Fibroblast of the conjunctiva (primary cell): ENCODE results near the gene MUC6.

Experiments used
- DNase-seq: peaks from one replicate; pipeline ENCODE4 v3.0.0-alpha.2; 2010; ENCODE audit warnings: low read depth

The MUC6 gene

DNA sequence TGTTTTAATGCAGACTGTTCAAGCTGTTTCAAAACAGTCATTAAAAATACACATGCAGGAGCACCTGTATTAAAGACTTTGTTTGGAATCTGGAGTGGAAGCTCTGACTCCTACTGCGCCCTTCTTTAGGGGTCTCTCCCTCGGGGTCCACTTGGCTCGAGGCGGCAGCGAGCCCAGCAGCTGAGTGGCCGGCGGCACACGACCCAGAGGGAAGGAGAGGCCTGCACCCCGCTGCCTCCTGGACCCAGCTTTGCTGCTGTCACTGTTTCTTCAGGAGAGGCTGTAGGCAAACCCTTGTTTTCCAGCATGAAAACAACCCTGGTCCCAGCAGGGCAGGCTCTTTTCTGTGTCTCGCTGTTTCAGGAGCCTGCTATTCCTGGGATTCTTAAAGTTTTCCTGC lies 29.2 kb downstream of the MUC6 start:
- no peak for DNase-seq

DNA sequence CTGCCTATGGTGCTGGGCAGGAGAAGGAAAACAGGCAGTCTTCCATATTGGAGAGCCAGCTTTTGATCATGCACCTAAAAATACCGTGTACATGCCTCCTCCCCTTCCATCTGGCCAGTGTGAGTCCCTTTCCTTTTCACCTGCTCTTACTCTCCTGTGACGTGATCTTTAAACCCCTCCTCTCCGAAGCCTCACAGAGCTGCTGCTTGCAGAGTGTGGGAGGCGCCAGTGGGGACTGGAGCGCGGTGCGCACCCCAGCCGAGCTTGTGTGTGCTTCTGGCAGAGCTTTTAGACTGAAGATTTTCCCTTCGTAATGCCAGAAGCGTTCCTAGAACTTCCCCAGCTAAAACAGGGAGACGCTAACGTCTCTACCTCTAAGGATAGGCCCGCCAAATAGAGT lies 29.8 kb downstream of the MUC6 start:
- DNase-seq: no peak

DNA sequence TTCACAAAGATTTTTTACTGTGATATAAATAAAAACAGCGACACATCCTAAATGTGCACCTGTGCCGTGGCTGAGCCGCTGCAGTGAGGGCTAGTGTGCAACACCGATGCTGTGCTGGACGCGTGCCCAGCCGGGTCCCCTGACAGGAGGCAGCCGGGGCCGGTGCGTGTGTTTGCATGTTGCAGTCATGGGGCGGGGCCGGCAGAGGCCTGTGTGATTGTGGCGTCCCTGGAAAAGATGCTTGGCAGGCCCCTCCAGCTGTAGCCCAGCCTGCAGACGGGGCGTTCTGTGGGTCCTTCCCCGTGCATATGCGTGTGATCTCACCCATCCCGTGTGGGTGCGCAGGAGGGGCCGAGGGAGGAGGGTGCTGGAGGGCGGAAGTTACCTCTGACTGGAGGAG lies 30.6 kb downstream of the MUC6 start:
- DNase-seq: no peak

DNA sequence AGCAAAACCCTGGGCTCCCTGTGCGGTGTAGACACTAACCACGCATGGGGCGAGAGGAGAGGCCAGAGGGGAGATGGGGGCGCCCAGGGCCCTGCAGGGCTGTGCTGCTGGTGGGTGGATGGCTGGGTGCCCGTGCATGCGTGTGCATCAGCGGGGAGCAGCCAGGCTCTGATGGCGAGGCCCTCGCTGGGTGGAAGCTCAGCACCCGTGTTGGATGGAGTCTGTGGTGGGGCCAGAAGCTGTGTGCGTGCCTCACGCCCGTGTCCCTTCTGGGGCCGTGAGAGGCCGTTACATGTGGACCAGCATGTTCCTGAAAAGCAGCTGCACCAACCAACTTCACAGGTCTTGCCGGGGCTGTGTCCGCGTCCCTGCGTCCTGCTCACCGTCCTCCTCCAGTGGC lies 33.4 kb downstream of the MUC6 start:
- no peak for DNase-seq

DNA sequence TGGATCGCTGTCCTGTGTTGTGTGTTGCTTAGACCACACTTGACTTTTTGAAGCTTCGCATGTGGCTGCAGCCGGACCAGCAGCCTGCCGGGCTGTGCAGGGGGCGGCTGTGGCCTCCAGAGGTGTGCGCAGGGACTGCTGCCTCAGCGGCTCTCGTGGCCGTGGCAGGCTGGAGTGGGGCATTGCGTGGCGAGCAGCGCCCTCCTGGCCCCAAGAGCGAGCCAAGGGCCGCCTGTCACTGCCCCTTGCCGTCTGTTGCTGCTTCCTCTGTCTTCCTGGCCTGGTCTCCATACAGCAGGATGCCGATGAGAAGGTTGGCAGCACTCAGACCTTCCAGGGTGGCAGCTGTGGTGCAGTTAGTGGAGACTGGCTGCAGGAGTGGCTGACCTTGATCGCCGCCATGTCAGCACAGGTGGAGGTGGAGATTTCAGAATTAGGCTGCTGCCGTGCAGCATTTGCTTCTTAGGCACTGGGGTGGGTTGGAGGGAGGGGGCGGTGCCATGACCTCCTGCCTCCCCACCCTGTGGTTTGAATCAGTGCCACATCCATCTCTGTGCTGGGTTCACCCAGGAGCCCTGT lies 34.0 kb downstream of the MUC6 start:
- no peak for DNase-seq

DNA sequence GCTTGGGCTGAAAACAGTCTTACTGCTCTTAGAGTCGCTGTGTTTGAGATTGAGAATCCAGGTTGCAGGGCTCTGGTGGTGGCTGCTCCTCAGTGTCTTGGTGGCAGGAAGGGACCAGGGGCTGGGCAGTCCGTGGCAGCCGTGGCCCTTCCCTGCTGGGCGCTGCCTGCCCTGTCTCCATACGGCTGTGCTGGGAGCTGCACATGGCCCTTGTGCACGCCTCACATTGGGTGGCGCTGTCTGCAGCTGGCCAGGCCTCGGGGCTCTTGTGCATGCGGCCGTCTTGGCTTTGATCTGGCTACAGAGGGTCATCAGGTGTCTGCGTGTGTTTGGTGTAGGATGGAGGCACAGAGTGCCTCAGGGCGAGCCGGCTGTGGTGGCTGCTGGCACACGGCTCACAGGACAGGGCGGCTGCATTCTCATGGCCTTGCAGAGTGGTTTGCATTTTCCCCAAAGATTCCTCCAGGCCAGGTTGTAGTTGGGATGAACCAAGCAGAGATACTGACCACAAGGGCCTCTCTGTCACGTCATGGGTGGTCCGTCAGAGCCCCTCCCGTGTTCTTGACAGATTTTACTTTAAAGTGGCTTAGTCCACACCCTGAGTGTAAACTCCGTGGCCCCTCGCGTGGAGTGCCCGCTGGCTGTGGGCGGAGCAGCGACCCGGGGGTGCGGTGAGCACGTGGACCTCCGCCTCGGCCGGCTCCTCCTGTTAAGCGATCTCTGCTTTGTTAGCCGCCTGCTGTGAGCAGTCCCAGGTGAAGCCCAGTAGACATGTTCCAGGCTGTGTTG lies 34.7 kb downstream of the MUC6 start:
- DNase-seq: no peak

DNA sequence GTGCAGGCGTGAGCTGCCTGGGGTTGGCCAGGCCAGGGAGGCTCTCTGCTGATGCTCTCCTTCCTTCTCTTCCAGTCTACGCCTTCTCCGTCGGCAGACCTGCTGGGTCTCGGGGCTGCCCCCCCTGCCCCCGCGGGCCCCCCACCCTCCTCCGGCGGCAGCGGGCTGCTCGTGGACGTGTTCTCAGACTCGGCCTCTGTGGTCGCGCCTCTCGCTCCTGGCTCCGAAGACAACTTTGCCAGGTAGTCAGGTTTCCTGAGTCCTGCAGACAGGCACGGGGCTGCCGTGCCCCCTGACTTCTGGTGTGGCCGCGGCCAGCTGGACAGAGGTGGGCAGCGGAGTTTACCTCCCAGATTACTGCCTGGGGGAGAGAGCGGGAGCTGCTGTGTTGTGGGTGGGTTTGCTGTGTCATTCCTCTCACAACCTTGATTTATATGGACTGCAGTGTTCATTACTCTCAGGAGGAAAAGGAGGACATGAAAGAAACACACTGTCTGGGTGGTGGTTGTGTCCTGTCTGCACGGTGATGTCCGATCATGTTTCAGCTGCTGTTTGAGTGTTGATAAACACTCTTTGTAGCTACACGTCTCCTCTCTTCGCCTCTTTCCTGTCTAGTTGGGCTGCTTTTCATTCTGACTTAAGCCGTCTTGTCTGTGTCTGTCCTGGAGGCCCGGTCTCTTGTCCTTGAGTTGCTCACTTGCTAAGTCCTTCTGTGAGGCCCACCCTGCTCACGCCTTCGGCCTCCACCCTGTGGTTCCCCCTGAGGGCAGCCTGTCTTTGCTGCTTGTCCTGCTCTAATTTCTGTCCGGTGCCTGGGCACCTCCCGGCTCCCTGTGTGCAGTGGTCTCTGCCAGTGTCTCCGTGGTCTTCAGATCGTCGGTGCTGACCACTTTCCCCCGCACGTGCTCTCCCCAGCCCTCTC lies 35.9 kb downstream of the MUC6 start:
- no peak for DNase-seq

DNA sequence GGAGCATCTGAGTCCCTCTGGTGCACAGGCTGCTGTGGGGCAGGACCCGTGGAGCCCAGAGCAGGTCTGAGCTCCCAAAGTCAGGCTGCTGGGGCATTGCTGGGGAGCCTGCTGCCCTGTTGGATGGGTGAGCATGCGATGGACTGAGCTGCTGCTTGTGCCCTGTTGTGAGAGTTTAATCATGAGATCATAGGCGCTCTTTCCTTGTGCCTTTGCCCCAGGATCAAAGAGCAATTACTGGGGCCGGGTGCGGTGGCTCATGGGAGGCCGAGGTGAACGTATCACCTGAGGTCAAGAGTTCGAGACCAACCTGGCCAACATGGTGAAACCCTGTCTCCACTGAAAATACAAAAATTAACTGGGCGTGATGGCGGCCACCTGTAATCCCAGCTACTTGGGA lies 37.5 kb downstream of the MUC6 start:
- no peak for DNase-seq

DNA sequence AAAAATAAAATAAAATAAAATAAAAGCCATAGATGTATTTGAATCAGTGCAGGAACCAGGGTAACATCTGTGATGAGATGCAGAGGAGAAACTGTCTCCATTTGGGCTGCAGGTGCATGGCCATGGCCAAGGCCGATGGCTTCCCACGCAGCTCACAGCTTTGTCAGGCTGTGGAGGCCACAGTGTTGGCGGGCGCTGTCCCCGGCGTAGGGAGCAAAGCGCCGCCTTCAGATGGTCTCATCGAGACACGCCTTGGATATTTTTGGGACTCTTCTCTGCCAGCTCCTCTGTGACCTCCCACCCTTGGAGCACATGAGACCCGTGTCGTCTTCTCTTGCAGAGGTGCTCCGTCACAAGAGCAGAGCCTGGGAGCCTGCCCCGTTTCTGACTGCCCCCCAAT lies 38.6 kb downstream of the MUC6 start:
- no peak for DNase-seq

DNA sequence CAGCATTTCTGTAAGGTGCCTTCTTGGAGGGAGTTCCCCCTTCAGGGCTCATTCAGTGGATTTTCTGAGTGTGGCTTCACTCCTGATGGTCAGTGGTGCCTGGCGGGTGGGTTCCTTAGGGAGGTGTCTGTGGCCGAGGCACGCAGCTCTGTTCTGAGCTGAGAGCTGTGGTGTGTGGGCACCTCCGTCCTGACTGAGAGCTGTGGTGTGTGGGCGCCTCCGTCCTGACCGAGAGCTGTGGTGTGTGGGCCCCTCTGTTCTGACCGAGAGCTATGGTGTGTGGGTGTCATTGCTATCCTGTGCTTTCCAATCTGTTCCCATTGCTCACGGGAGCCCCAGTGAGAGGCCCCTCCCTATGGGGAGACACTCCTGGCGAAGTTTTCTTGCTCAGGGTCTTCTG lies 39.8 kb downstream of the MUC6 start:
- DNase-seq: no peak

DNA sequence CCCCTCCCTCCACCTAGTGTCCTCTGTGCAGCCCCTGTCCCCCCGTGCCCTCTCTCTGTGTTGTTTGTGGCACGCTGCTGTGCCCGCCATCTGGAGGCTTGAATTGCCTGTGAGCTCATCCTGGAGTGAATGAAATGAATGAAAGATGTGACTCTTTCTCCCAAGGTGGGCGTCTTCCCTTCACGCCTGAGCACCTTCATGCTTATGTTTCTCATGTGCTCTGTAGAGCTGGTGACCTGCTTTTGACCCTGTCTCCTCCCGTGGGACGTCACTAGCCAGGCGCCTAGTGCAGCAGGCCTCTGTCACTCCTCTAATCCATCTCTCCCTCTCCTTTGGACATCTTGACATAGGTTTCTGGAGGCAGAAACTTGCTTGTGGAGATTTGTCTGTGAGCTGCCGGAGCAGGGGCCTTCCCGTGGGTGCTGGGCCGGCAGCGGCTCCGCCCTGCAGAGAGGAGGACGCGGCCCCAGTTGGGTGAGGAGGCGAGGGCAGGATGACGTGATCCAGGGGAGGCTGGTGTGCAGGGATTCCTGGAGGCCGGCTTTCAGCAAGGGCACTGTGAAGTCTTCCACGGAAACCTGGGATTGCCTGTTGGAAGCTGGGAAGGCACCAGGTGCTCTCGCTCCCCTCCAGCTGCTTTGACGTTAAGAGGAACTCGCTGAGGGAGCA lies 40.6 kb downstream of the MUC6 start:
- DNase-seq: no peak

DNA sequence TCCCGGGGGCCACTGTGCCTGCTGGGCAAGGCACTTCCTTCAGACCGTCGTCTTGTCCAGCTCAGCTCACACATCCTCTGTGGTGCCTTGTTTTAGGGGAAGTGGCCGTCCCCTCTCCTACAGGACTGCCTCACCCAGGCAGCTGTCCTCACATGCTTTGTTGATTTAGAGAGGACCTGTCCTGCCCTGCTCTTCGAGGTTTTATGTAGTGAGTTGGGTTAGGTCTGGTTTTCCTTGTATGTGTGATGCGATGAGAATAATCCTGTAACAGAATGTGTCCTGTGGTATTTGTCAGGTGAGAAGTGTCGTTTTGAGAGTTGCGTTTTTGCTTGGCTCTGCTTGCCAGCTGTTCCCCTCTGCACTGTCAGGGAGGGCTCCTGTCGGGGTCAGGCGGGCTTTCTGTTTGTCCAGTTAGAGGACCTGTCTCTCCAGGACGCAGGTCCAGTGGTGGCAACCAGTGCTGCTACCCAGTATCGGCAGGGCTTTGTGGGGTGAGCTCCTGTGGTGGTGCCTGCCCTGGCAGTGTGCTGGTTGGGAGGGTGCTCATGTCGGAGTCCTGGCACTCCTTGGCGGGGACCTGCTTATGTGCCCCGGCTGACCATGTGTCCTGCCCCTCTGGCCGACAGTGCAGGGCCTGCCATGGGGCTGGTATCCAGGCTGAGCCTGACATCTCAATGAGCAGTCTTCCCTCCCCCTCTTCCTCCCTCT lies 41.3 kb downstream of the MUC6 start:
- DNase-seq: no peak

DNA sequence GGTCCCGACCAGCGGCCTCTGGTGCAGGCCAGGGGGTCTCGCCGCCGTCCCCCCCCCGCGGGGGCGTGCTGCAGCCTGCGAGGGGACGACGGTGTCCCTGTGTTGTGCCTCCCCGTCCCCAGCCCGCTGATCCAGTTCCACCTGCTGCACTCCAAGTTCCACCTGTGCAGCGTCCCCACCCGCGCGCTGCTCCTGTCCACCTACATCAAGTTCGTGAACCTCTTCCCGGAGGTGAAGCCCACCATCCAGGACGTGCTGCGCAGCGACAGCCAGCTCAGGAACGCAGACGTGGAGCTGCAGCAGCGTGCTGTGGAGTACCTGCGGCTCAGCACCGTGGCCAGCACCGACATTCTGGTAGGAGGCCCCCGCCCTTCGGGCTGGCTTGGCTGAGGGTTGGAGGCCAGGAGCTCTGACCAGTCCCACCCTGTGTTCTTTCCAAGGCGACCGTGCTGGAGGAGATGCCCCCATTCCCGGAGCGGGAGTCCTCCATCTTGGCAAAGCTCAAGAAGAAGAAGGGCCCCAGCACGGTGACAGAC lies 42.8 kb downstream of the MUC6 start:
- no peak for DNase-seq

DNA sequence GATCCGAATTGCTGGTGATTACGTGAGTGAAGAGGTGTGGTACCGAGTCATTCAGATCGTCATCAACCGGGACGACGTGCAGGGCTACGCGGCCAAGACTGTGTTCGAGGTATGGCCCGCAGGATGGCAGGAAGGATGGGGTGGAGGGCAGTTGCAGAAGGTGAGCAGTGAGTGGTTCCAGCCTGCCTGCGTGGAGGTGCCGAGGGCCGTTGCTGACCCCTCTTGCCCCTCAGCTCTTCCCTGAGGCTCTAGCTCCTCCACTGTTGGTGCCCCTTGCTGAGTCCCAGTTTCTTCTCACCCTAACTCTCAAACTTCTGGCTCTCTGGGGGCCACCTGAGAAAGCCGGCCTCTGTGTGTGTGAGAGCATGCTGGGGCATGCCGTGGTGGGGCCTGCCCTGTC lies 43.9 kb downstream of the MUC6 start:
- no peak for DNase-seq

DNA sequence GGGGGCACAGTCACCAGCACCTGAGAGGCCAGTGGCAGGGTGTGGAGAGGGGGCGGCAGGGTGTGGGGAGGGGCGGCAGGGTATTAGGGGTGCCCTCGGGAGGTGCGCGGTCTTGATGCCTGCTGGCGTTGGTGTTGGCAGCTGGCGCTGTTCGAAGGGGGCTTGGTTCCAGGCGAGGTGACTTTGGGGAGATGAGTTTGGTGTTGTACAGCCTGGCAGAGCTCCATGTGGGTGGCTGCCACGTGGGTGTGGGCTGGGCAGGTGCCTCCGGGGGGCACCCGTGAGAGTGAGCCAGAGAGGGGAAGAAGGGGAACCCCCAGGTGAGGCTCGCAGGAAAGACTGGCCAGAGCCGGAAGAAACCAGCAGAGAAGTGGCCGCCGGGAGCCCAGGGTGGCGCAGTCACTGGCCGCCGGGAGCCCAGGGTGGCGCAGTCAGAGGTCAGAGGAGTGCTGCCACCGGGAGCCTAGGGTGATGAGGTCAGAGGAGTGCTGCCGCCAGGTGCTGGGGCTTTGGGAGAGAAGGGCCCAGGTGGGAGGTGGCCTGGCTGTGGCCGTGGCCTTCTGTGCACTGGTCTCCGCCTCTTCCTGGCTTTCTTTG lies 44.7 kb downstream of the MUC6 start:
- DNase-seq: no peak

DNA sequence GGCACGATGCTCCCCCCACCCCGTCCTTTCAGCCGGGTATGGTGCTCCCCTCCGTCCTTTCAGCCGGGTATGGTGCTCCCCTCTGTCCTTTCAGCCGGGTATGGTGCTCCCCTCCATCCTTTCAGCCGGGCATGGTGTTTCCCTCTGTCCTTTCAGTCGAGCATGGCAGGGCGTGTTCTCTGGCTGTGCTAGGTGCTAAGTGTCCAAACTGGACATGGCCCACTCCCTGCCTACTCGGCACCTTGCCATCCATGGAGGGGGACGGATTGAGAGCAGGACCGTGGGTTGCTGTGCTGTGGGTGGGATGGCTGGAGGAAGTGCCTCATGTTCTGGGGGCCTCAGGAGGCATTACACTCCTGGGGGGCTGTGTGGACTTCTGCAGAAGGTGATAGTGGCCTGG lies 45.5 kb downstream of the MUC6 start:
- no peak for DNase-seq

DNA sequence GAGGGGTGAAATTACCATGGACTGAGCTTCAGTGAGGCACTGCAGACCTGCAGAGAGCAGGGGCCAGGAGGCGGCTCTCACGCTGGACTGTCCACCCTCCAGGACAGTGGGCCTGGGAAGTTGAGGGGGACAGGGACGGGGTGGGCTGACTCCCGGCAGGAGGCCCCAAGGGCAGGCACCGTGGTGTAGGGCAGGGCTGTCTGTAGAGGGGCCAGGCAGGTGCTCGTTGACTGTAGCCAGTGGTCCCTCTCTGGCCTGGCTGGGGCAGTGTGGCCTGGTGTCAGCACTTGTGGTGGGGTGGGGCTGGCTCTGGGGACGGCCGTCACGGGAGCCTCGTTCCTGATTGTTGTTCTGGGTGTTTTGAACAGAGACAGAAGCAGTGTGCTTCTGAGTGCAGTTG lies 46.4 kb downstream of the MUC6 start:
- no peak for DNase-seq

DNA sequence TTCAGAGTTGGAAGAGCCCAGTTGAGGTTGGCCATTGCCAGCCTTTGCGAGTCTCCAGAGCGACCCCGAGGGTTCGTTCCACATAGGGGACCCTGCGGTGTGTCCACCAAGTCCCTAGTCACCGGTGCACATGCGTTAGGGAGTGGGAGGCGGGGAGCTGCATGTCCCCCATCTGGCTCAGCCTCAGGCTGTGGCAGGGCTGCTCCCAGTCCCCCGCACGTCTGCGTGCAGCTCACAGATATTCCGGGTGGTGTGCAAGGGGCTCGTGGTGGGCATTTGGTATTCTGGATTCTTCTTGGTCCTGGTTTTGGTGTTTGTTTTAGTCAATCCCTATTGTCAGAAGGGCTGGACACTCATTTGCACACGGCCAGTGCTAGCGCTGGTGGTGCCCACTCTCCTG lies 48.8 kb downstream of the MUC6 start:
- DNase-seq: no peak

DNA sequence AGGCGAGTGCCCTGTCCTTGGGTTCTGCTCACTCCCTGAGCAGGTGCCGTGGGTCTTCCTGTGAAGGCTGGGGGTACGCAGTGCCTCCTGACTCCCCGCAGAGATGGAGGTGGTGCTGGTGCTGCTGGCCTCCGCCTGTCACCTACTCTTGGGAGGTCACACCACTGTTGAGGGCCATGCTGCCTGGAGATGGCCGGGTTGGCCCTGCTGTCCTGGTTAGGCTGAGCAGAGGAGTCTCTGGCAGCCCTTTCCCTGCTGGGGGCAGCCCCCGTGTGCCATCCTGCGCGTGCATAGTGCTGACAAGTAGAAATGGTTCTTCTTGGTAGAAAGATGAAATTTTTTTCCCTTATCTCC lies 49.6 kb downstream of the MUC6 start:
- no peak for DNase-seq

DNA sequence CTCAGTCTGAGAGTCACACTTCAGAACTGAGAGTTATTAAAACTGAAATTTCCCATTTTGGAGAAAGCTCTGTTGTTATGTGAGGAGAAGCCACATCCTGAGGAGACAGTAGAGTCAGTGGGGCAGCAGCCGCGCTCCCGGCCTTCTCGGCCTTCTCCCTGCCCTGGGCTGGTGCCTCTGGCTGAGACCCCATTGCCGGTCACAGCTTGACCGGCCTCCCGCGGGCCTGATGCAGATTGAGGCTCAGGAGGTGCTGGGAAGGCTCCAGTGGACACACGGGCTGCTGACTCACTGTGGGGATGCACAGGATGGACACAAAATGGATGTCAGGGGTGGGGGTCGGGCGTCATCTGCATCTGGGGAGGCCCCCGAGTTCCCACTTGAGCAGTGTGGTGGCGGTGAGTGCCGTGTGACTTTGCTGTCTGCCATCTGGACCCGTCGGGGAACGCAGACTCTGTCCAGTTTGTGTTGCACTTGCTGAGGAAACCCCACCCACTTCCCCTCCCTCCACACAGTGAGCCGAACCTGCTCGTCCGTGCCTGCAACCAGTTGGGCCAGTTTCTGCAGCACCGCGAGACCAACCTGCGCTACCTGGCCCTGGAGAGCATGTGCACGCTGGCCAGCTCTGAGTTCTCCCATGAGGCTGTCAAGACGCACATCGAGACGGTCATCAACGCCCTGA lies 50.1 kb downstream of the MUC6 start:
- no peak for DNase-seq

DNA sequence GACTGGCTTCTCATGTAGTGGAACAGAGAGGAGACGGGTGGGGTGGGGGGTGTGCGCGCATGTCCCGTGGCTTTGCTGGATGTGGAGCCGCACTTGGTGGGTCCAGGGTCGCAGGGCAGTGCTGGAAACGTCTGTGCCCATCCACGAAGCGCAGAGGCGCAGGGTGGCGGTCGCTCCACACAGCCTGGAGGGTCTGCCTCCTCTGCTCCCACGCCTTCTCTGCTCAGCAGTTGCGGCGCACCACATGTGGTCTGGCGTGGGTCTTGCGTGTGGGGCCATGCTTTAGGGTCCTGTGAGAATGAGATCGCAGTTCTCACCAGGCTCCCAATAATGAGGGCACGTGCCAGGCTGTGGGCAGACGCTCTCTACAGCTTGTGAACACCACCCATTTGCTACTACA lies 50.7 kb downstream of the MUC6 start:
- no peak for DNase-seq
